K562 (cell line): ENCODE data around the gene ABT1. TPM values are rescaled to one million over a fixed set of nuclear protein-coding genes. Genes with fewer than 3 reads are reported as not detected.

ENCODE experiments used
- CREB1 ChIP-seq, 2 experiments: sonication (generic) in 1 of 2; formaldehyde crosslinking in 1 of 2; IDR thresholded peaks; 2 replicates each; pipeline versions ENCODE4 v1.6.1 to v1.8.0; 2012 to 2022; ENCODE audit warnings: inconsistent platforms in 1 of 2, mild to moderate bottlenecking in 1 of 2, missing genetic modification reagents in 1 of 2, moderate library complexity in 1 of 2
- CREM ChIP-seq: IDR thresholded peaks from 2 replicates; pipeline ENCODE4 v1.6.1; 2014; ENCODE audit warnings: antibody characterized with exemption, low read depth
- ETV5 ChIP-seq: sonication (generic); formaldehyde crosslinking; IDR thresholded peaks from 2 replicates; pipeline ENCODE4 v1.4.0; 2020; ENCODE audit warnings: low read depth, mild to moderate bottlenecking, missing genetic modification reagents
- LEF1 ChIP-seq: fragments of 450-650 bp; IDR thresholded peaks from 2 replicates; pipeline ENCODE4 v1.6.1; 2016; ENCODE audit warnings: mild to moderate bottlenecking
- POLR3G ChIP-seq: IDR thresholded peaks from 2 replicates; pipeline ENCODE4 v1.6.1; 2011; ENCODE audit not compliant: insufficient read length, insufficient replicate concordance; ENCODE audit errors: extremely low read depth
- ZFPM2 ChIP-seq: fragments of 250-450 bp; sonication (Bioruptor Pico); IDR thresholded peaks from 2 replicates; pipeline ENCODE4 v1.5.1; 2022; ENCODE audit warnings: mild to moderate bottlenecking
- ZNF274 ChIP-seq: IDR thresholded peaks from 2 replicates; pipeline ENCODE4 v1.6.1; 2011; ENCODE audit warnings: low read depth, mild to moderate bottlenecking, low read length, moderate library complexity, borderline replicate concordance
- ZNF384 ChIP-seq: IDR thresholded peaks from 2 replicates; pipeline ENCODE4 v1.6.1; 2012; ENCODE audit warnings: low read depth, low read length, improper control_type of control experiment
- ZNF589 ChIP-seq: fragments of 200-800 bp; sonication (Bioruptor generic); IDR thresholded peaks from 2 replicates; pipeline ENCODE4 v1.6.1; 2016; ENCODE audit warnings: low read depth, missing genetic modification characterization, missing compliant biosample characterization
- ZSCAN29 ChIP-seq: fragments of 450-650 bp; IDR thresholded peaks from 2 replicates; pipeline ENCODE4 v1.6.1; 2017
- polyA plus RNA-seq, 8 experiments: library from polyadenylated mRNA; depleted of rRNA in 4 of 8; stranded (reverse) in 5 of 8; unstranded in 3 of 8; fragments of >200 nt; fragmentation: Nextera tagmentation in 2 of 8; fragmentation: Illumina TruSeq in 1 of 8; extraction: Ambion mirVana in 2 of 8; extraction: Trizol in 1 of 8; gene quantifications; 2 replicates each; pipeline versions ENCODE4 v1.2.1 to v1.2.3, GENCODE V29; 2011 to 2014; ENCODE audit warnings: inconsistent platforms in 1 of 8, missing spikeins in 1 of 8
- total RNA-seq, 7 experiments: library from RNA; depleted of rRNA in 6 of 7; stranded (reverse); fragments of >200 nt in 6 of 7; fragmentation: Illumina TruSeq in 2 of 7; extraction: Trizol in 2 of 7; gene quantifications; 2 replicates each; pipeline versions ENCODE4 v1.2.1 to v1.2.3, GENCODE V29; 2011 to 2021; ENCODE audit warnings: low replicate concordance in 1 of 7
- TF ChIP-seq, protein P1 (sequence below): fragments of 450-650 bp; IDR thresholded peaks from 2 replicates; pipeline ENCODE4 v1.6.1; 2017; ENCODE audit warnings: antibody characterized with exemption, mild to moderate bottlenecking
- TF ChIP-seq, protein P2 (sequence below): sonication (generic); formaldehyde crosslinking; IDR thresholded peaks from 2 replicates; pipeline ENCODE4 v1.8.0; 2023; ENCODE audit warnings: mild to moderate bottlenecking, missing genetic modification reagents
- TF ChIP-seq, protein P3 (sequence below), 2 experiments: fragments of 450-650 bp in 1 of 2; IDR thresholded peaks; 2 replicates each; pipeline ENCODE4 v1.6.1; 2011 to 2017; ENCODE audit warnings: low read depth in 2 of 2, antibody characterized with exemption in 1 of 2, borderline replicate concordance in 1 of 2, low read length in 1 of 2, mild to moderate bottlenecking in 1 of 2, mixed read lengths in 1 of 2; ENCODE audit not compliant: control insufficient read depth in 1 of 2

The ABT1 gene
- total and polyA plus RNA-seq, 9 of the 15 experiments (the other 6 are each of a cell fraction or from before 2014, with no cell fraction given), result 8.8 to 52.7 (median 40.7) TPM

DNA sequence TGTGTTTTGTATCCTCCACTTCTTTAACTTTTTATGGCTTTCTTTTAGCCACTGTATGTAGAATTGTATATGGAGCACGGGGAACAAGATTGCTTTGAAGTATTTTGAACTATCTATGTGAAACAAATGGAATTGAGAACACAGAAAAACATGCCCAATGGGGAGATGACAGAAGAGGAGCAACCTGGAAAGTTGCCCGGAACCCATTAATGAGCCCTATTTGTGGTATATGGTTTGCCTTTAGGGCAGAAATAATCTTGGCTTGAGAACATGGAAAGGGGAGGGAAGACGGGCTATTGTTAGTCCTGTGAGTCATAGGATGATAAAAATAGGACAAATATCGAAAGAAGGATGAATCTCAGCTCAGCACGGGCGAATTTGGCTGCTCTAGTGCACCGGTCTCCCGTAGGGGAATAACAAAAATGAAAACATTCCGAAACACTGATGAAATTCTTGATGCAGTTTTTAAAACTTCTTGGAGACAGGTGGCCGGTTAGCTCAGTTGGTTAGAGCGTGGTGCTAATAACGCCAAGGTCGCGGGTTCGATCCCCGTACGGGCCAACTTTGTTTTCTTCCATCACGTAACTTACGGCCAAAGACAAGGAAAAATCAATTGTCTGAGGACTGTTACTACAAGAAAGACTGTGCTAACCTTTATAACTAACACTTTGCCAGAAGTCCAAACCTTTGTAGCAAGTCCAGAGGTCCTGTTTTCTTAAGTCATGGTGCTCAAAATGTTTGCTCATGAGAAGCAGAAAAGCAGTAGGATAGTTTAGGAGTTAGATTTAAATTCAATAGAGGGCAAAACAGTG lies 42.9 kb upstream of the ABT1 start (continued):
- TF ChIP-seq, protein P1, sequence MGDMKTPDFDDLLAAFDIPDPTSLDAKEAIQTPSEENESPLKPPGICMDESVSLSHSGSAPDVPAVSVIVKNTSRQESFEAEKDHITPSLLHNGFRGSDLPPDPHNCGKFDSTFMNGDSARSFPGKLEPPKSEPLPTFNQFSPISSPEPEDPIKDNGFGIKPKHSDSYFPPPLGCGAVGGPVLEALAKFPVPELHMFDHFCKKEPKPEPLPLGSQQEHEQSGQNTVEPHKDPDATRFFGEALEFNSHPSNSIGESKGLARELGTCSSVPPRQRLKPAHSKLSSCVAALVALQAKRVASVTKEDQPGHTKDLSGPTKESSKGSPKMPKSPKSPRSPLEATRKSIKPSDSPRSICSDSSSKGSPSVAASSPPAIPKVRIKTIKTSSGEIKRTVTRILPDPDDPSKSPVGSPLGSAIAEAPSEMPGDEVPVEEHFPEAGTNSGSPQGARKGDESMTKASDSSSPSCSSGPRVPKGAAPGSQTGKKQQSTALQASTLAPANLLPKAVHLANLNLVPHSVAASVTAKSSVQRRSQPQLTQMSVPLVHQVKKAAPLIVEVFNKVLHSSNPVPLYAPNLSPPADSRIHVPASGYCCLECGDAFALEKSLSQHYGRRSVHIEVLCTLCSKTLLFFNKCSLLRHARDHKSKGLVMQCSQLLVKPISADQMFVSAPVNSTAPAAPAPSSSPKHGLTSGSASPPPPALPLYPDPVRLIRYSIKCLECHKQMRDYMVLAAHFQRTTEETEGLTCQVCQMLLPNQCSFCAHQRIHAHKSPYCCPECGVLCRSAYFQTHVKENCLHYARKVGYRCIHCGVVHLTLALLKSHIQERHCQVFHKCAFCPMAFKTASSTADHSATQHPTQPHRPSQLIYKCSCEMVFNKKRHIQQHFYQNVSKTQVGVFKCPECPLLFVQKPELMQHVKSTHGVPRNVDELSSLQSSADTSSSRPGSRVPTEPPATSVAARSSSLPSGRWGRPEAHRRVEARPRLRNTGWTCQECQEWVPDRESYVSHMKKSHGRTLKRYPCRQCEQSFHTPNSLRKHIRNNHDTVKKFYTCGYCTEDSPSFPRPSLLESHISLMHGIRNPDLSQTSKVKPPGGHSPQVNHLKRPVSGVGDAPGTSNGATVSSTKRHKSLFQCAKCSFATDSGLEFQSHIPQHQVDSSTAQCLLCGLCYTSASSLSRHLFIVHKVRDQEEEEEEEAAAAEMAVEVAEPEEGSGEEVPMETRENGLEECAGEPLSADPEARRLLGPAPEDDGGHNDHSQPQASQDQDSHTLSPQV, result peak; percentile 90
- no peak for TF ChIP-seq ZFPM2 (CRISPR knock-in tag)
- peak; percentile 96 for TF ChIP-seq POLR3G
- TF ChIP-seq ZNF589 (CRISPR knock-in tag), result 0 out of 2 replicates have a peak, but pooled peaks have one; percentile 70
- peak; percentile 91 for TF ChIP-seq ZSCAN29
- TF ChIP-seq ZNF274, result no peak
- peak; percentile 74; the same call in 1 of the 2 replicates for TF ChIP-seq LEF1
- TF ChIP-seq CREB1 (IDR thresholded peaks at IDR 0.05), result peak; percentile 69
- TF ChIP-seq CREB1 (CRISPR knock-in tag; IDR thresholded peaks at IDR 0.05), result peak; percentile 57; the same call in 1 of the 2 replicates
- peak; percentile 45; the same call in 1 of the 2 replicates for TF ChIP-seq CREM
- TF ChIP-seq, protein P2, sequence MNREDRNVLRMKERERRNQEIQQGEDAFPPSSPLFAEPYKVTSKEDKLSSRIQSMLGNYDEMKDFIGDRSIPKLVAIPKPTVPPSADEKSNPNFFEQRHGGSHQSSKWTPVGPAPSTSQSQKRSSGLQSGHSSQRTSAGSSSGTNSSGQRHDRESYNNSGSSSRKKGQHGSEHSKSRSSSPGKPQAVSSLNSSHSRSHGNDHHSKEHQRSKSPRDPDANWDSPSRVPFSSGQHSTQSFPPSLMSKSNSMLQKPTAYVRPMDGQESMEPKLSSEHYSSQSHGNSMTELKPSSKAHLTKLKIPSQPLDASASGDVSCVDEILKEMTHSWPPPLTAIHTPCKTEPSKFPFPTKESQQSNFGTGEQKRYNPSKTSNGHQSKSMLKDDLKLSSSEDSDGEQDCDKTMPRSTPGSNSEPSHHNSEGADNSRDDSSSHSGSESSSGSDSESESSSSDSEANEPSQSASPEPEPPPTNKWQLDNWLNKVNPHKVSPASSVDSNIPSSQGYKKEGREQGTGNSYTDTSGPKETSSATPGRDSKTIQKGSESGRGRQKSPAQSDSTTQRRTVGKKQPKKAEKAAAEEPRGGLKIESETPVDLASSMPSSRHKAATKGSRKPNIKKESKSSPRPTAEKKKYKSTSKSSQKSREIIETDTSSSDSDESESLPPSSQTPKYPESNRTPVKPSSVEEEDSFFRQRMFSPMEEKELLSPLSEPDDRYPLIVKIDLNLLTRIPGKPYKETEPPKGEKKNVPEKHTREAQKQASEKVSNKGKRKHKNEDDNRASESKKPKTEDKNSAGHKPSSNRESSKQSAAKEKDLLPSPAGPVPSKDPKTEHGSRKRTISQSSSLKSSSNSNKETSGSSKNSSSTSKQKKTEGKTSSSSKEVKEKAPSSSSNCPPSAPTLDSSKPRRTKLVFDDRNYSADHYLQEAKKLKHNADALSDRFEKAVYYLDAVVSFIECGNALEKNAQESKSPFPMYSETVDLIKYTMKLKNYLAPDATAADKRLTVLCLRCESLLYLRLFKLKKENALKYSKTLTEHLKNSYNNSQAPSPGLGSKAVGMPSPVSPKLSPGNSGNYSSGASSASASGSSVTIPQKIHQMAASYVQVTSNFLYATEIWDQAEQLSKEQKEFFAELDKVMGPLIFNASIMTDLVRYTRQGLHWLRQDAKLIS (CRISPR knock-in tag), result peak; percentile 83; the same call in 1 of the 2 replicates
- TF ChIP-seq, protein P3, sequence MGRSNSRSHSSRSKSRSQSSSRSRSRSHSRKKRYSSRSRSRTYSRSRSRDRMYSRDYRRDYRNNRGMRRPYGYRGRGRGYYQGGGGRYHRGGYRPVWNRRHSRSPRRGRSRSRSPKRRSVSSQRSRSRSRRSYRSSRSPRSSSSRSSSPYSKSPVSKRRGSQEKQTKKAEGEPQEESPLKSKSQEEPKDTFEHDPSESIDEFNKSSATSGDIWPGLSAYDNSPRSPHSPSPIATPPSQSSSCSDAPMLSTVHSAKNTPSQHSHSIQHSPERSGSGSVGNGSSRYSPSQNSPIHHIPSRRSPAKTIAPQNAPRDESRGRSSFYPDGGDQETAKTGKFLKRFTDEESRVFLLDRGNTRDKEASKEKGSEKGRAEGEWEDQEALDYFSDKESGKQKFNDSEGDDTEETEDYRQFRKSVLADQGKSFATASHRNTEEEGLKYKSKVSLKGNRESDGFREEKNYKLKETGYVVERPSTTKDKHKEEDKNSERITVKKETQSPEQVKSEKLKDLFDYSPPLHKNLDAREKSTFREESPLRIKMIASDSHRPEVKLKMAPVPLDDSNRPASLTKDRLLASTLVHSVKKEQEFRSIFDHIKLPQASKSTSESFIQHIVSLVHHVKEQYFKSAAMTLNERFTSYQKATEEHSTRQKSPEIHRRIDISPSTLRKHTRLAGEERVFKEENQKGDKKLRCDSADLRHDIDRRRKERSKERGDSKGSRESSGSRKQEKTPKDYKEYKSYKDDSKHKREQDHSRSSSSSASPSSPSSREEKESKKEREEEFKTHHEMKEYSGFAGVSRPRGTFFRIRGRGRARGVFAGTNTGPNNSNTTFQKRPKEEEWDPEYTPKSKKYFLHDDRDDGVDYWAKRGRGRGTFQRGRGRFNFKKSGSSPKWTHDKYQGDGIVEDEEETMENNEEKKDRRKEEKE (IDR thresholded peaks at IDR 0.05; ENCODE audit: borderline replicate concordance in 1 of 2, control insufficient read depth in 1 of 2, low read depth in 2 of 2, low read length in 1 of 2), result peak in 1 of 2 experiments; percentile 64; a peak in 1 of 4 replicates
- 0 out of 2 replicates have a peak, but pooled peaks have one; percentile 31 for TF ChIP-seq ETV5 (CRISPR knock-in tag)
- peak; percentile 54; the same call in 1 of the 2 replicates for TF ChIP-seq ZNF384
